GM12875 (cell line): ENCODE data around the gene SLC19A3.
"Not testable (repeated sequence)": the region's sequence is repeated elsewhere in the genome, so short reads cannot be mapped to it uniquely, and the experiment has no call there.

Source experiments
- H3K4me3 ChIP-seq: one replicate; pipeline ENCODE4 v1.5.1; 2011; ENCODE audit warnings: low read depth, low read length, control low read depth
- TF ChIP-seq, protein P1 (sequence below): IDR thresholded peaks from 2 replicates; pipeline ENCODE4 v1.5.1; 2011; ENCODE audit warnings: low read depth, mild to moderate bottlenecking, control low read depth, inconsistent platforms, low read length, moderate library complexity, borderline replicate concordance; ENCODE audit not compliant: insufficient read depth

Gene SLC19A3

DNA sequence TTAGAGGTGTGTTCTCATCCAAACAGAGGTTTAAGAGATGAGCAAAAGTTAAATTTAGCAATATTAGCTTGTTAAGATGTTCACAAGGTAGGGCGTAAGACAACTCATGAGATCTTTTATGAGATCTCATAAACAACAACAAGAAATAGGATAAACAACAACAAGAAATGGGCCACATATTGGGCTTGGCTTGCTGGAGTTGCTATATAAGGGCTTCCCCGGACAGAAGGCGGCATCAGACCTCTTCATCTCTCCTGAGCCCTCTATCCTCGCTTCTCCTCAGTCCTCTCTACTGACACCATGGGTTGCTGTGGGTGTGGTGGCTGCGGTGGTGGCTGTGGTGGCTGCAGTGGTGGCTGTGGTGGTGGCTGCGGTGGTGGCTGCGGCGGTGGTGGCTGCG lies 27.8 kb upstream of the SLC19A3 start, which contains the start of gene SCYGR8:
TSS of gene SCYGR8 (plus strand) at position 301 of the 400 bp plus-strand sequence. CDS start at position 301, 0 bp downstream.
- TF ChIP-seq, protein P1, sequence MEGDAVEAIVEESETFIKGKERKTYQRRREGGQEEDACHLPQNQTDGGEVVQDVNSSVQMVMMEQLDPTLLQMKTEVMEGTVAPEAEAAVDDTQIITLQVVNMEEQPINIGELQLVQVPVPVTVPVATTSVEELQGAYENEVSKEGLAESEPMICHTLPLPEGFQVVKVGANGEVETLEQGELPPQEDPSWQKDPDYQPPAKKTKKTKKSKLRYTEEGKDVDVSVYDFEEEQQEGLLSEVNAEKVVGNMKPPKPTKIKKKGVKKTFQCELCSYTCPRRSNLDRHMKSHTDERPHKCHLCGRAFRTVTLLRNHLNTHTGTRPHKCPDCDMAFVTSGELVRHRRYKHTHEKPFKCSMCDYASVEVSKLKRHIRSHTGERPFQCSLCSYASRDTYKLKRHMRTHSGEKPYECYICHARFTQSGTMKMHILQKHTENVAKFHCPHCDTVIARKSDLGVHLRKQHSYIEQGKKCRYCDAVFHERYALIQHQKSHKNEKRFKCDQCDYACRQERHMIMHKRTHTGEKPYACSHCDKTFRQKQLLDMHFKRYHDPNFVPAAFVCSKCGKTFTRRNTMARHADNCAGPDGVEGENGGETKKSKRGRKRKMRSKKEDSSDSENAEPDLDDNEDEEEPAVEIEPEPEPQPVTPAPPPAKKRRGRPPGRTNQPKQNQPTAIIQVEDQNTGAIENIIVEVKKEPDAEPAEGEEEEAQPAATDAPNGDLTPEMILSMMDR, result no peak
- no peak within 1 kb of the TSS for H3K4me3 ChIP-seq

DNA sequence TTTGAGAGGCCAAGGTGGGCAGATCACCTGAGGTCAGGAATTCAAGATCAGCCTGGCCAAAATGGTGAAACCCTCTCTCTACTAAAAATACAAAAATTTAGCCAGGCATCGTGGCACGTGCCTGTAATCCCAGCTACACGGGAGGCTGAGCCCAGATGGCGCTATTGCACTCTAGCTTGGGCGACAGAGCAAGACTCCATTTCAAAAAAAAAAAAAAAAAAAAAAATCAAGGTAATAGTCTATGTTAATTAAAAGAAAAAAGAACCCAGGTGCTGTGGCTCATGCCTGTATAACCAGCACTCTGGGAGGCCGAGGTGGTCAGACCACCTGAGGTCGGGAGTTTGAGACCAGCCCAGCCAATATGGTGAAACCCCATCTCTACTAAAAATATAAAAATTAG lies 22.9 kb upstream of the SLC19A3 start:
- not testable (repeated sequence) for H3K4me3 ChIP-seq

DNA sequence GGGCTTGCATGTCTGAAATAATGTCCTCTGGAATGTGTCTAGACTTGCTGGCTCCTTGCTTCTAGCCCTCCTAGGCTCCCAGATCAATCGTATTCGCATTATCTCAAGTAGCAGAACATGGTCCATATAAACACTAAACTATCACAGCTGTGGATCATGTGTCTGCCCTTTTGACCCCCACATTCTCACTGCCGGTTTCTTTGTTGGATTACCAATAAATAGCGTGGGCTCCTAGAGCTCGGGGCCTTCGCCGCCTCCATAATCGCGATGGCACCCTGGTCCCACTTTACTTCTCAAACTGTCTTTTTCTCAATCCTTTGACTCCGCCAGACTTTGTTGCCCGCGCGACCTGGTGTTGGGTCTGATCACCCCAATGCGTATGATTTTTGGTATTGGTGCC lies 21.5 kb upstream of the SLC19A3 start:
- H3K4me3 ChIP-seq, result no peak overlapping the region
- TF ChIP-seq, protein P1, result no peak

DNA sequence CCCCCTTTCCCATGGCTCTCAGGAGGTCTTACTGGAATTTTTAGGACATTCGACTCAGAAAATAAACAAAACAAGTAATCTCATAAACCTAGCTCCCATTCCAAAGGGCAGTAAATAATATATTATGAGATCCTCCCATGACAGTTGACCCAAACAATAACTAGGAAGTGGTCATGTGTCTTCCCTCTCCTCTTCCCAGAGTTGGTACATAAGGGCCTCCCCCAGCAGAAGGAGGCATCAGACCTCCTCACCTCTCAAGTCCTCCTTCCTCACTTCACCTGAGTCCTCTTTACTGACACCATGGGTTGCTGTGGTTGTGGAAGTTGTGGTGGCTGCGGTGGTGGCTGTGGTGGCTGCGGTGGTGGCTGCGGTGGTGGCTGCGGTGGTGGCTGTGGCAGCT lies 10.2 kb upstream of the SLC19A3 start, which contains the start of gene SCYGR7:
TSS of gene SCYGR7 (plus strand) at position 301 of the 400 bp plus-strand sequence. CDS start at position 301, 0 bp downstream.
- TF ChIP-seq, protein P1, result no peak
- H3K4me3 ChIP-seq, result no peak within 1 kb of the TSS

DNA sequence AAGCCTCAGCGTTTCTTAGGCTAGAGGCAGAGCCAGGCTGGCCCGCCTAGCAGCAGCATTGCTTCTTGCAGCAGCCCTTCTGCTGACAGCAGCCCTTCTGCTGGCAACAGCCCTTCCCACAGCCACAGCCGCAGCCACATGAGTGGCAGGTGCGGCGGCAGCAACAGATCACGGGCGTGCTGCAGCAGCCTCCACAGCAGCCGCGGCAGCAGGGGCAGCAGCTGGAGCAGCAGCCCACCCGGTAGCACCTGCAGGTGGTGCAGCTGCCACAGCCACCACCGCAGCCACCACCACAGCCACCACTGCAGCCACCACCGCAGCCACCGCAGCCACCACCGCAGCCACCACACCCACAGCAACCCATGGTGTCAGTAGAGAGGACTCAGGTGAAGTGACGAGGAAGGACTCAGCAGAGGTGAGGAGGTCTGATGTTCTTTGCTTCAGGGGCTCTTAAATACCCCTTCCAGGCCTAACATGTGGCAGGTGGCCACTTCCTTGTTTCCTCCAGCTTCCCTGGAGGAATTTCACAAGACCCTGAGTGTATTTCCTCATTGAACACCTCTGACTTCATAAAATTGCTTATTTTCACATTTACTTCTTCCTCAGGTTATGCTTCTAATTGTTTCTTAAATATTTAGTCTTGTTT lies 6.7 kb upstream of the SLC19A3 start, which contains the start of gene SCYGR6:
TSS of gene SCYGR6 (minus strand) at position 364 of the 646 bp plus-strand sequence. CDS start at position 364, 0 bp downstream.
- no peak within 1 kb of the TSS for H3K4me3 ChIP-seq
- TF ChIP-seq, protein P1, result no peak

DNA sequence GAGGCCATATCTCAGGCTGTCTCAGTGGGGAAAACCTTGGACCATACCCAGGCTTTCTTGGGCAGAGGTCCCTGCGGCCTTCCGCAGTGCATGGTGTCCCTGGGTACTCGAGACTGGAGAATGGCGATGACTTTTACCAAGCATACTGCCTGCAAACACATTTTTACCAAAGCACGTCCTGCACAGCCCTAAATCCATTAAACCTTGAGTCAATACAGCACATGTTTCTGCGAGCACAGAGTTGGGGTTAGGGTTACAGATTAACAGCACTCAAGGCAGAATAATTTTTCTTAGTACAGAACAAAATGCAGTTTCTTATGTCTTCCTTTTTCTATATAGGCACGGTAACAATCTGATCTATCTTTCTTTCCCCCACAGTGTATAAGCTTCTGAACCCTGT lies 5.0 kb upstream of the SLC19A3 start:
- H3K4me3 ChIP-seq, result not testable (repeated sequence)

DNA sequence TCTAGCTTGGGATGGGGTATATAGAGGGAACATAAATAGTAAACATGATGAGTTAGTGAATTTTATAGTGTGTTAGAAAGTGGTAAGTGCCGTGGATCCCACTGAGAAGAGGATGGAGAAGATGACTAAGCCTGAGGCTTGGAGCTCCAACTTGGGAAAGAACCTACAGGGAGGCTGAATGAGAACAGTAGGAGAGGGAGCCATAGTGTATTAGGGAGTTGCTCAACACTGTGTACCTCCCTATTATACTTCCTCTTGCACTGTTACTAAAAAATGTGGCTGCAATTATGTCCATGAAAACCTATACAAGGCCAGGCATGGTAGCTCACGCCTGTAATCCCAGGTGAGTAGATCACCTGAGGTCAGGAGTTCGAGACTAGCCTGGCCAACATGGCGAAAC lies 2.9 kb upstream of the SLC19A3 start:
- TF ChIP-seq, protein P1, result no peak
- no peak overlapping the region for H3K4me3 ChIP-seq

DNA sequence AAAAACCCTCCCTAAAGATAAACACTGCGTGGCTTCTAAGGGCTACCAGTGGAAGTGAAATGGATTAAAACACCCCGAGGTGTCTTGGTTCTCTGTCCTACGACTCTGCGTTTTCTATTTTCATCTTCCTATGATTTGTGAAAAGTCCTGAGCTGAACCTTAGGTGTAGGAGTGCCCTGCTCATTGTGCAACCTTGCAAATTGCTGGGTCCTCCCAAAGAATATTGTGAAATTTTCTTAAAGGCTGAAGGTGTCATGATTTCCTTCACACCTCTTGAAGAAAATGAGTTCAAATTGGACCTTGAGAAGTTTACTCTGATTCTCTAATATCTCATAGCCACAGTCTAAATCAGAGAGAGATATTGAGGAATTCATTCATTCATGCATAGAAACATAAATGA lies 1.8 kb upstream of the SLC19A3 start:
- TF ChIP-seq, protein P1, result no peak
- H3K4me3 ChIP-seq, result no peak overlapping the region
